GM19351 (cell line): Measurements from ENCODE around the gene CCL11.
"Not testable (repeated sequence)": the region's sequence is repeated elsewhere in the genome, so short reads cannot be mapped to it uniquely, and the experiment has no call there.

Source experiments
- ATAC-seq: cut with Tn5 transposase; IDR thresholded peaks from one replicate; pipeline ENCODE4 v1.9.1; 2021; ENCODE audit warnings: mild to moderate bottlenecking, moderate library complexity; ENCODE audit not compliant: unreplicated experiment

The CCL11 gene

DNA sequence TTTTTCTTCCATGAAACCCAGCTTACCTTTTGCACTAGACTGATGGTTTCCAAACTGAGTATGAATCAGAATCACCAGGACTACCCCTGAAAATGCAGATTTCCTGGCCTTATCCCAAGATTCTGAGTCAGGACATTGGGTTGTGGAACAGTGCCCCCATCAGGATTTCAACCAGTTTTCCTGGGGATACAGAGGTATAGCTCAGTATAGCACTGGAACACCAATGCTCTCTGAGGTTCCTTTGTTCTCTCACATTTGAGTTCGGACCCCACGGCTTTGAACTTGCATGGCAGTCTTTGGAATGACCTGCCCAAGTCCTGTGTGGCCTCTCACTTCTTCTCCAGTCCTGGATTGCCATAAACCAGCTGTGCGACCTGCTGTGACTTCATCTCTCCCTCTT is 20.9 kb downstream of the CCL11 start:
- no peak for ATAC-seq

DNA sequence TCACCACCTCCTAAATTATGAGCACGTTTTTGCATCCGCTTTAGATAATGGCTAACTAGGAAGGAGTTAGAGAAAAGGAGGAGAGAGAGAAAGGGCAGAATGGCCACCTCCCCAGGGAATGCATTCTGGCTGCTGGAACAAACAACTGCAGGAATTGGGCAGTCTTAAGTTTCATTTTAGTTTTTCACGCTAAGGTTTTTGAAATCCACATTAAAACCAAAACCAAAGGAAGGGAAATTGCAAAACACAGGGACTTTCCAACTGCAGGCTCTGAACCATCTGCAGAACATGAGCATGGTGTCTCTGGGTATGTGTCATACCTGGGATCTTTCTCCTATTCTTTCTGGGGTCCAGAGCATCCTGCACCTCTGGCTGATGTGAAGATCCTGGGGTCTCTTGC is 21.6 kb downstream of the CCL11 start:
- ATAC-seq, result no peak

DNA sequence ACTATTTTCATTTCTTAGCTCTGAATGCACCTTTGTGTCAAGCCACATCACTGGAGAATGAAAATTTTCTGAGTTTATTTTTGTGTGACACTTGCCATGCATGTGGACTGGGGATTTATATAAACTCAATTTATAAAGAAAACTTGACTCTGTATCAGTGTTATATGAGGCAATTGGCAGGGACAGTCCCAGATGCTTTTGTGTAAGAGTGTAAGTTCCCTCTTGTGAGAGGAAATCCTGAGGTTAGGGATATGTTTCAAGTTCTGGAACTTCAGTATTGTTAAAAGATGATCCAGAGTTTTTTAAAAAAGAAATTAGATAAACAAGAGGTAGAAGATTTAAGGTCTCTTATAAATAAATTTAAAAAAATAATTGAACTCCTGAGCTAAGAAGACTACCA is 22.8 kb downstream of the CCL11 start:
- no peak for ATAC-seq

DNA sequence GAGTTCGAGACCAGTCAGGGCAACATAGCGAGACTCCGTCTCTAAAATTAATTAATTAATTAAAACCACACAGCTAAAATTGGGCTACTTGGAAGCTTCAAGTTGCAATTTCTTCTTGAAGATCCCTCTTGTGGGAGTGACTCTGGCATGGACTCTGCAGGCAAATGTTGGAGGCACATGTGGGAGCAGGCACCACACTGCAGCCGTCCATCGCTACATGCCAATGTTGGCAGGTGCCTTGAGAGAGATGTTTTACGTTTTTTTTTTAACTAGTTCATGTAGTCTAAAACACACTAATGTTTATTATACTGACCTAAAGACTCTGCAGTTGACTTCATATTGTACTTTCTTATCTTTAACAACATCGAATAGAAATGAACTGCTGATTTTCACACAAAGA is 25.7 kb downstream of the CCL11 start:
- ATAC-seq, result no peak

DNA sequence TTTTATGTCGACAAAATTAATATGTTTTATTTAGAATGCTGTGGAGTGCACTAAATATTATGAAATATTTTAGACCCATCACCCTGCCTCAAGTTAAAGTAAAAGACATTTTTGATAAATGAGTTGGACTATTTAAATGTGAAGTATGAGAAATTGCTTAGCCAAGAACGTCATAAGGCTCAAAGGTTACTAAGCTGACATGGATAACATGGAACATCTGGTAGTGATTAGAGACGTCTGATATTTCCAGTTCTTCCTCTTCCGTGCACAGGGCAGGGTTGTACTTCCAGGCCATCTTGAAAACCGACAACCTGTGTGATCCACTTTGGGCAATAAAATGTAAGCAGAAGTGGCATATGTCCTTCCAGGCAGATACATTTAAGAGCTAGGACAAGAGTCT is 26.5 kb downstream of the CCL11 start:
- no peak for ATAC-seq

DNA sequence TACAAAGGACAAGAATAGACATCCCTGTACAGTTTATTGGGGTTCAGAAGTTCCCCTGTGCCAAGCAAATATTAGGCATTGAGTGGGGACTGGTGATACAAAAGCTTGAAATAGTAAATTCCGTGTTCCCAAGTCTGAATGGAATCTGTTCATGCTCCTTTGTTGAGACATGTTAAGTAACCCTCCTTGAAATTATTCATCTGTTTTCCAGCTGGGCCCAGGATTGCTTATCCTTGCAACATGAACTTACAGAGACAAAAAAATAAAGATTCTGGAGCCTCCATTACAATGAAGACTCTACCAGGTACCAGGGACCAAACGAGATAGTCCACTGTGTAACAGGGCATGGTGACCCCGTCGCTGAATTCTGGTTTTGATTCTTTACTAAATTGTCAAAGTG is 27.6 kb downstream of the CCL11 start:
- ATAC-seq, result no peak

DNA sequence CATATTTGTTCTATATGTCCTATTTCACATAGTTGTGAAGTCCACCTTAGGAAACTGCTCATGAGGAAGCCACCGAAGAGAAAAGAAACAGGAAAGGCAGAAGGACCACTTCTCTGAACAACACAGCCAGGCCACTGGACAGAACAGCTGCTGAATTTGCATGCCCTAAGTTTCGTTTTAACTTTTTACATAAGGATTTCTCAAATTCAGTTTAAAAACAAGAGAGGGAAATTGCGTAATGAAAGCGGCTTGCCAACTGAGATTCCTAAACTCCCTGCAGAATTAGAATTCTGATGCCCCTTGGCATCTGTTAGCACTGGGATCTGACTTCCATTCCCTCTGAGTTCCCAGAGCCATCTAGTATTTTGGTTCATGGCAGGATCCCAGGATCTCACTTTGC is 28.7 kb downstream of the CCL11 start:
- ATAC-seq, result no peak

DNA sequence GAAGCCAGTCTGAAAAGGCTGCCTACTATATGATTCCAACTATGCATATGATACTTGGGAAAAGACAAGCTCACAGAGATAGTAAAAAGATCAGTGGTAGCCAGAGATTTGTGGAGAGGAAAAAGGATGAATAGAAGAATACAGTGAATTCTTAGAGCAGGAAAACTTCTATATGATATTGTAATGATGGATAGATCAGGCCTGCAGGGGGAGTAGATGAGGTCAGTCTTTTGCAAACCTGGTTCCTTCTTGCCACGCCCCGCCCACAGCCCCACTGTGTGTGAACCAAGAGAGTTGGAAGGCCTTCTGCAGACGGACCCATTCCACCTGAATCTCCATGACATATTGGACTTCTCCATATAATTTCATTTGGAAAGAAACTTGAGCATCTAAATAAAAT is 32.9 kb downstream of the CCL11 start:
- ATAC-seq, result no peak

DNA sequence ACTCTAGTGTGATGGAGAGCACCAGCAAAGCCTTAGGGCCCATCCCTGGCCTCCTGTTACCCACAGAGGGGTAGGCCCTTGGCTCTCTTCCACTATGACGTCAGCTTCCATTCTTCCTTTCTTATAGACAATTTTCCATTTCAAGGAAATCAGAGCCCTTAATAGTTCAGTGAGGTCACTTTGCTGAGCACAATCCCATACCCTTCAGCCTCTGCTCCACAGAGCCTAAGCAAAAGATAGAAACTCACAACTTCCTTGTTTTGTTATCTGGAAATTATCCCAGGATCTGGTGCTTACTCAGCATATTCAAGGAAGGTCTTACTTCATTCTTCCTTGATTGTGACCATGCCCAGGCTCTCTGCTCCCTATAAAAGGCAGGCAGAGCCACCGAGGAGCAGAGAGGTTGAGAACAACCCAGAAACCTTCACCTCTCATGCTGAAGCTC is 33.5 kb downstream of the CCL11 start, which contains the start of gene CCL8:
Gene CCL8 (plus strand): TSS at position 397 of the 445 bp plus-strand sequence. CDS start 67 bp downstream, outside the sequence.
- ATAC-seq, result no peak

DNA sequence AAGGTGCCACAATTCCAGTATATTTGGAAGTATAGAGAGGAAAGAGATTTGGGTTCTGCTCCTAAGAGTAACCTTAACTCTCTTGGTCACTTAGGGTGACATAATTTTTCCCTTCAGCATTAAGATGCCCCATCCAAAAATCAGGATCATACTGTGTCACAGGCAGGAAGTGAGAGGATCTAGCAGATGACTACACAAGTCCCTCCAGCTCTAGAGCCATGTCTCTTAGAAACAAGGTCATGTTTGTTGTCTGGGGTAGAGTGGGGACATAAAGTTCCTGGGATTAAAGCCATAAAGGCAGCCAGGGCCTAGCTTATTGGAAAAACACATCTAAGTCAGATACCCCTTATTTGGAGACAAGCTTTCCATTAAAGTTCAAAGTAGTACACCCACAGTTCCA is 36.4 kb downstream of the CCL11 start:
- no peak for ATAC-seq

DNA sequence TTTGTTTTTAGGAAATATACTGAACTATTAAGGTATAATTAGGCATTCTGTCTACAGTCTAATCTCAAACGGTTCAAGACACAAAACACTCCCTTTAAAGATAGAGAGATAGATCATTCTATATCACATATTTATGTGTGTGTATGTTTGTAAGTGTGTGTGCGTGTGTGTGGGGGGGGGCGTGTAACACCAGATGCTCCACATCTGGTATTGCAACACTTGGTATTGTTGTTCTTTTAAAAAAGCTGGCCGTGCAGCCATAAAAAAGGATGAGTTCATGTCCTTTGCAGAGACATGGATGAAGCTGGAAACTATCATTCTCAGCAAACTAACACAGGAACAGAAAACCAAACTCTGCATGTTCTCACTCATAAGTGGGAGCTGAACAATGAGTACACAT is 42.0 kb downstream of the CCL11 start:
- ATAC-seq, result not testable (repeated sequence)

DNA sequence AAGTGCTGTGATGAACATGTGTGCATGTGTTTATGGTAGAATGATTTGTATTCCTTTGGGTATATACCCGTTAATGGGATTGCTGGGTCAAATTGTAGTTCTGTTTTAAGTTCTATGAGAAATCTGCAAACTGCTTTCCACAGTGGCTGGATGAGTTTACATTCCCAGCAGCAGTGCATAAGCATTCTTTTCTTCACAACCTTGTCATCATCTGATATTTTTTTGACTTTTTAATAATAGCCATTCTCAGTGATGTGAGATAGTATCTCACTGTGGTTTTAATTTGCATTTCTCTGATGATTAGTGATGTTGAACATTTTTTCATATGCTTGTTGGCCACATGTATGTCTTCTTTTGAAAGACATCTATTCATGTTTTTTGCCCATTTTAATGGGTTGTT is 52.2 kb downstream of the CCL11 start:
- no peak for ATAC-seq
